ENCODE data around the gene RFNG.

GRCh38 chr17:82021107-82021899, 30.3 kb downstream of the RFNG start:
- TF ChIP-seq CTCF (IDR thresholded peaks at IDR 0.05) (peak; percentile 19 to 89 (median 74)), POLR2A (IDR thresholded peaks at IDR 0.05) (no peak)

Data from thyroid gland (tissue), 4 donors.